Adrenal gland (tissue), 12 donors: ENCODE results near the gene EML1. TPM values are rescaled to one million over a fixed set of nuclear protein-coding genes. Genes with fewer than 3 reads are reported as not detected.

Experiments used
- DNase-seq, 7 donors: peaks; one replicate each; pipeline ENCODE4 v3.0.0-alpha.2; 2019 to 2020
- H3K27ac ChIP-seq, 5 donors: fragments of 200-600 bp; sonication (generic) in 4 of 5; 1 replicate in 3 of 5; 2 replicates in 2 of 5; pipeline versions ENCODE4 v1.5.1 to v1.8.0; 2016 to 2020; ENCODE audit warnings: mild to moderate bottlenecking in 1 of 5
- H3K27me3 ChIP-seq: fragments of 200-600 bp; 2 replicates; pipeline ENCODE4 v1.8.0; 2021
- H3K36me3 ChIP-seq, 2 donors: fragments of 200-600 bp; replicated peaks in 1 of 2; 1 replicate in 1 of 2; 2 replicates in 1 of 2; pipeline versions ENCODE4 v1.5.1 to v1.8.0; 2018 to 2022
- H3K4me1 ChIP-seq, 2 donors: fragments of 200-600 bp; replicated peaks in 1 of 2; 1 replicate in 1 of 2; 2 replicates in 1 of 2; pipeline versions ENCODE4 v1.5.1 to v1.8.0; 2018 to 2021
- H3K4me3 ChIP-seq, 4 donors: fragments of 200-600 bp; sonication (generic) in 3 of 4; one replicate each; pipeline ENCODE4 v1.5.1; 2016 to 2018
- H3K9me3 ChIP-seq, 3 donors: fragments of 200-600 bp; sonication (generic) in 1 of 3; replicated peaks in 1 of 3; 1 replicate in 2 of 3; 2 replicates in 1 of 3; pipeline versions ENCODE4 v1.5.1 to v1.8.0; 2016 to 2021
- POLR2A ChIP-seq, 2 donors: fragments of 450-650 bp; IDR thresholded peaks; one replicate each; pipeline ENCODE4 v1.6.1; 2017; ENCODE audit warnings: antibody characterized with exemption in 2 of 2, mild to moderate bottlenecking in 2 of 2, moderate library complexity in 1 of 2
- WGBS, 4 donors: extraction: QIAGEN DNeasy Blood & Tissue Kit in 2 of 4; methylation state at CpG; one replicate each; pipeline versions ENCODE4 v1.1.5 to v1.1.7; 2013 to 2017; 5-methylcytosine and 5-hydroxymethylcytosine counted together
- intact Hi-C, 2 donors: fragments of 100-400 bp; cut with DNase I; formaldehyde crosslinking; loops; one replicate each; pipeline versions ENCODE4 v1.14.1 to v1.15.0; 2022 to 2023
- polyA plus RNA-seq, 3 donors: library from polyadenylated mRNA; stranded (reverse); fragments of 200-250 nt in 2 of 3; fragments of 350-450 nt in 1 of 3; fragmentation: Illumina TruSeq in 1 of 3; extraction: RNeasy Lipid Tissue Mini Kit (QIAGEN cat#74804) in 1 of 3; gene quantifications; one replicate each; pipeline ENCODE4 v1.2.3, GENCODE V29; 2013 to 2014
- total RNA-seq, 9 donors: library from RNA; depleted of rRNA in 4 of 9; stranded (reverse); fragments of >200 nt in 4 of 9; fragments of 120-200 nt in 1 of 9; fragmentation: NEBNext Ultra II Directional in 1 of 9; extraction: Animal tissue kit (Norgen Biotek cat#: 25700) in 1 of 9; gene quantifications; one replicate each; pipeline versions ENCODE4 v1.1.0 to v1.2.4, GENCODE V29; 2013 to 2023
- TF ChIP-seq, protein P1 (sequence below), 6 experiments: fragments of 450-650 bp in 4 of 6; fragments of 200-600 bp in 2 of 6; sonication (generic) in 1 of 6; IDR thresholded peaks; 1 replicate in 5 of 6; 2 replicates in 1 of 6; pipeline versions ENCODE4 v1.5.1 to v1.8.0; 2016 to 2021; ENCODE audit warnings: antibody characterized with exemption in 6 of 6, mild to moderate bottlenecking in 2 of 6, moderate library complexity in 1 of 6
- donor health status: healthy with polysubstance abuse.
- donor health status: Bipolar disorder and iron deficiency.
- donor health status: DM: yes; HTN: yes; CAD: no.
- donor health status: DM: no; HTN: no; CAD: no.
- donor health status: DM: no; HTN: no; CAD: no.
- donor health status: DM: yes; HTN: yes; CAD: no.

EML1 gene
- total and polyA plus RNA-seq, 12 donors: 5.5 to 59.5 (median 16.2) TPM

DNA sequence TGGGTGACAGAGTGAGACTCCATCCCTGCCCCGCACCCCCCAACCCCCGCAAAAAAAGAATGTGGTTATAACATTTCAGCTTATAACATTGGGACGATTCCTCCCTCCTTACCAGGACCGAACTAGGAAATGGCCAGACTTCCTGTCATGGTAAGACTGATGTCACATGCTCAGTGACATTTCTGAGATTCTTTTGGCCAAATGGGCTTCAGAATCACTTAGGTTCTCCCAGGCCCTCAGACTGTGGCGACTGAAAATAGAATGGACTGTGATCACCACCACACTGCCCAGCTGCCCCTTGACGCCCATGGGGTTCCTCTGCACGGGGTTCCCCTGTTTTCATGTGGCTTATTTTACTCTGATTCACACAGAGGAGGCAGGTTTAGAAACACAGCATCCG is 157.0 kb downstream of the EML1 start:
- intact Hi-C loops: no loop called here
- Histone ChIP-seq H3K36me3 (no peaks in the 10 kb centered on the region), H3K4me3 (no peak overlapping the region), H3K9me3 (no peaks in the 10 kb centered on the region), H3K27me3 (peaks cover 3% of the 10 kb centered on the region), H3K27ac (no peak overlapping the region), H3K4me1 (peaks cover 0 to 16% of the 10 kb centered on the region in 2 donors)
- TF ChIP-seq, protein P1, sequence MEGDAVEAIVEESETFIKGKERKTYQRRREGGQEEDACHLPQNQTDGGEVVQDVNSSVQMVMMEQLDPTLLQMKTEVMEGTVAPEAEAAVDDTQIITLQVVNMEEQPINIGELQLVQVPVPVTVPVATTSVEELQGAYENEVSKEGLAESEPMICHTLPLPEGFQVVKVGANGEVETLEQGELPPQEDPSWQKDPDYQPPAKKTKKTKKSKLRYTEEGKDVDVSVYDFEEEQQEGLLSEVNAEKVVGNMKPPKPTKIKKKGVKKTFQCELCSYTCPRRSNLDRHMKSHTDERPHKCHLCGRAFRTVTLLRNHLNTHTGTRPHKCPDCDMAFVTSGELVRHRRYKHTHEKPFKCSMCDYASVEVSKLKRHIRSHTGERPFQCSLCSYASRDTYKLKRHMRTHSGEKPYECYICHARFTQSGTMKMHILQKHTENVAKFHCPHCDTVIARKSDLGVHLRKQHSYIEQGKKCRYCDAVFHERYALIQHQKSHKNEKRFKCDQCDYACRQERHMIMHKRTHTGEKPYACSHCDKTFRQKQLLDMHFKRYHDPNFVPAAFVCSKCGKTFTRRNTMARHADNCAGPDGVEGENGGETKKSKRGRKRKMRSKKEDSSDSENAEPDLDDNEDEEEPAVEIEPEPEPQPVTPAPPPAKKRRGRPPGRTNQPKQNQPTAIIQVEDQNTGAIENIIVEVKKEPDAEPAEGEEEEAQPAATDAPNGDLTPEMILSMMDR (IDR thresholded peaks at IDR 0.05): no peak
- no peak for TF ChIP-seq POLR2A (IDR thresholded peaks at IDR 0.05)
- no peak for DNase-seq
- WGBS, 4 donors: 58 to 68% (median 63%) methylated on average over 7 to 8 of the region's 8 CpGs

DNA sequence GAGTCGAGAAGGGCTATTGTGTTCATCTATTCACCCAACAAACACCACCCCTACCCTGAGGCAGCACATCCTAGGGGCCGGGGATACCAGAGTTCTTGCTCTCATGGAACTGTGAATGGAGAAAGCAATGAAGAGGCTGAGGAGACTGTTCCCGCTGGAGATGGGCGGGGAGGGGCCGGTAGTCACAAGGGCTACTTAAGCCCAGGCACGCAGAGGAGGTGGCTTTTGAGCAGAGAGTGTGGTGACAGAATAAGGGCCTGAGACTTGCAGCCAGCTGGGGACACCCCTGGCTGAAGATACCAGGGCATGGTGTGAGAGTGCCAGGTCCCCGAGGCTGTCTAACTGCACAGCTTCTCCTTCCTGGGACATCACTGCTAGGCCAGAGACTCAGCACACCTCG is 157.9 kb downstream of the EML1 start:
- Histone ChIP-seq H3K27me3 (peaks cover 3% of the 10 kb centered on the region), H3K36me3 (no peaks in the 10 kb centered on the region), H3K4me3 (no peak overlapping the region), H3K27ac (no peak overlapping the region), H3K9me3 (no peaks in the 10 kb centered on the region), H3K4me1 (peaks cover 0 to 16% of the 10 kb centered on the region in 2 donors)
- TF ChIP-seq, protein P1 (IDR thresholded peaks at IDR 0.05): no peak
- no peak for TF ChIP-seq POLR2A (IDR thresholded peaks at IDR 0.05)
- DNase-seq: no peak
- intact Hi-C loops: no loop called here
- 57 to 73% (median 67%) methylated on average over 7 to 8 of the region's 8 CpGs for WGBS, 4 donors

DNA sequence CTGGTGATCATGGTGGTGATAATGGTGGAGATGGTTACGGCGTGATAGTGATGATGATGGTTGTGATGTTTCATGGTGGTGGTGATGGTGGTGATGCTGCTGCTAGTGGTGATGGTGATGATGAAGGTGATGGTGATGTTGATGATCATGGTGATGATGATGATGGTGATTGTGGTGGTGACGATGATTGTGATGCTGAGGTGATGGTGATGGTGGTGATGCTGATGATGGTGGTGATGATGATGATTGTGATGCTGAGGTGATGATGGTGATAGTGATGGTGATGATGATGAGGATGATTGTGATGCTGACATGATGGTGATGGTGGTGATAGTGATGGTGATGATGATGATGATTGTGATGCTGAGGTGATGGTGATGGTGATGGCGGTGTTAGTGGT is 158.8 kb downstream of the EML1 start:
- H3K9me3 ChIP-seq: no peaks in the 10 kb centered on the region
- H3K36me3 ChIP-seq: no peaks in the 10 kb centered on the region
- H3K27ac ChIP-seq: no peak overlapping the region
- no peak overlapping the region for H3K4me3 ChIP-seq
- 91 to 96% (median 95%) methylated on average over 4 of the region's 4 CpGs for WGBS, 4 donors
- no peak for DNase-seq
- intact Hi-C loops: no loop called here
- H3K27me3 ChIP-seq: peaks cover 3% of the 10 kb centered on the region
- TF ChIP-seq, protein P1 (IDR thresholded peaks at IDR 0.05): no peak
- no peak for TF ChIP-seq POLR2A (IDR thresholded peaks at IDR 0.05)
- H3K4me1 ChIP-seq: peaks cover 0 to 9% of the 10 kb centered on the region in 2 donors

DNA sequence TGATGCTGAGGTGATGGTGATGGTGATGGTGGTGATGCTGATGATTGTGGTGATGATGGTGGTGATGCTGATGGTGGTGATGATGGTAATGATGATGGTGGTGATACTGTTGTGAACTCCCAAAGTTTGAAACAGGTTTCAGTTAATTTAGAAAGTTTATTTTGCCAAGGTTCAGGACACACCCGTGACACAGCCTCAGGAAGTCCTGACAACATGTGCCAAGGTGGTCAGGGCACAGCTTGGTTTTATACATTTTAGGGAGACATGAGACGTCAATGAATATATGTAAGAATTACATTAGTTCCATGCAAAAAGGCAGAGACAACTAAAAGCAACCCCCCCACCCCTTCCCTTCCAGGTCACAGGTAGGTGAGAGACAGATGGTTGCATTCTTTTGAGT is 159.2 kb downstream of the EML1 start:
- peaks cover 3% of the 10 kb centered on the region for H3K27me3 ChIP-seq
- H3K4me1 ChIP-seq: peaks cover 0 to 5% of the 10 kb centered on the region in 2 donors
- H3K27ac ChIP-seq: no peak overlapping the region
- H3K9me3 ChIP-seq: no peaks in the 10 kb centered on the region
- no peak overlapping the region for H3K4me3 ChIP-seq
- WGBS, 4 donors: 34 to 45% (median 41%) methylated on average over 2 of the region's 2 CpGs
- H3K36me3 ChIP-seq: no peaks in the 10 kb centered on the region
- intact Hi-C loops: no loop called here
- DNase-seq: no peak
- no peak for TF ChIP-seq POLR2A (IDR thresholded peaks at IDR 0.05)
- TF ChIP-seq, protein P1 (IDR thresholded peaks at IDR 0.05): no peak
